Neural cell (in vitro differentiated cells): ENCODE measurements around the gene GRAMD4. TPM values are rescaled to one million over a fixed set of nuclear protein-coding genes. Genes with fewer than 3 reads are reported as not detected.

ENCODE experiments used
- H2AFZ ChIP-seq: fragments of 200-600, 300-800 bp; sonication (generic), shearing (Covaris generic); 2 replicates; pipeline ENCODE4 v1.6.0; 2014; ENCODE audit warnings: low read depth, mild to moderate bottlenecking, antibody characterized with exemption, low read length, moderate library complexity
- H3F3A ChIP-seq: fragments of 200-600 bp; shearing (Covaris generic); 2 replicates; pipeline ENCODE4 v1.6.1; 2016; ENCODE audit warnings: mild to moderate bottlenecking, moderate library complexity, mixed read lengths, antibody characterized with exemption, low read length; ENCODE audit not compliant: insufficient read depth, poor library complexity, severe bottlenecking
- H3K27ac ChIP-seq: fragments of 200-600, 300-800 bp; sonication (generic), shearing (Covaris generic); 2 replicates; pipeline ENCODE4 v1.5.1; 2014; ENCODE audit warnings: mild to moderate bottlenecking, low read length, moderate library complexity
- H3K27me3 ChIP-seq: fragments of 300-800, 200-600 bp; sonication (generic), shearing (Covaris generic); 2 replicates; pipeline ENCODE4 v1.6.0; 2014; ENCODE audit warnings: mild to moderate bottlenecking, low read depth, low read length, moderate library complexity; ENCODE audit not compliant: insufficient read depth
- H3K36me3 ChIP-seq: fragments of 300-800, 200-600 bp; sonication (generic), shearing (Covaris generic); 2 replicates; pipeline ENCODE4 v1.5.1; 2014; ENCODE audit warnings: mild to moderate bottlenecking, antibody characterized with exemption, low read length, moderate library complexity; ENCODE audit not compliant: insufficient read depth
- H3K4me2 ChIP-seq: fragments of 300-800, 200-600 bp; sonication (generic), shearing (Covaris generic); 2 replicates; pipeline ENCODE4 v1.6.0; 2014; ENCODE audit warnings: mild to moderate bottlenecking, low read length
- H3K4me3 ChIP-seq: fragments of 300-800, 200-600 bp; sonication (generic), shearing (Covaris generic); 2 replicates; pipeline ENCODE4 v1.5.1; 2014; ENCODE audit warnings: mild to moderate bottlenecking, low read length, moderate library complexity
- H3K79me2 ChIP-seq: fragments of 200-600 bp; shearing (Covaris generic); replicated peaks from 2 replicates; pipeline ENCODE4 v1.6.0; 2014; ENCODE audit warnings: mild to moderate bottlenecking, low read length, moderate library complexity; ENCODE audit not compliant: insufficient read depth
- H3K9ac ChIP-seq: fragments of 300-800, 200-600 bp; sonication (generic), shearing (Covaris generic); 2 replicates; pipeline ENCODE4 v1.6.1; 2016; ENCODE audit warnings: mild to moderate bottlenecking, low read length, mixed read lengths
- H3K9me2 ChIP-seq: fragments of 200-600 bp; shearing (Covaris generic); 2 replicates; pipeline ENCODE4 v1.6.1; 2016; ENCODE audit warnings: mild to moderate bottlenecking, low read length, mixed read lengths; ENCODE audit not compliant: insufficient read depth
- H3K9me3 ChIP-seq: fragments of 200-600, 300-800 bp; sonication (generic), shearing (Covaris generic); 2 replicates; pipeline ENCODE4 v1.6.1; 2016; ENCODE audit warnings: mild to moderate bottlenecking, mixed run types, low read length, moderate library complexity, mixed read lengths
- H4K20me1 ChIP-seq: fragments of 200-600 bp; shearing (Covaris generic); 2 replicates; pipeline ENCODE4 v1.6.1; 2016; ENCODE audit warnings: mild to moderate bottlenecking, mixed run types; ENCODE audit not compliant: insufficient read depth
- EP300 ChIP-seq: fragments of 450-650 bp; conservative IDR thresholded peaks from 2 replicates; pipeline ENCODE4 v1.6.1; 2014; ENCODE audit warnings: antibody characterized with exemption, mild to moderate bottlenecking, moderate library complexity; ENCODE audit not compliant: poor library complexity, severe bottlenecking
- EZH2 ChIP-seq: fragments of 200-600, 300-800 bp; shearing (Covaris generic), sonication (generic); IDR thresholded peaks from 2 replicates; pipeline ENCODE4 v1.6.1; 2014; ENCODE audit warnings: antibody characterized with exemption, low read length, borderline replicate concordance, mild to moderate bottlenecking; ENCODE audit not compliant: insufficient read depth, poor library complexity, severe bottlenecking
- MXI1 ChIP-seq: fragments of 450-650 bp; conservative IDR thresholded peaks from 2 replicates; pipeline ENCODE4 v1.6.1; 2014; ENCODE audit warnings: antibody characterized with exemption, mild to moderate bottlenecking; ENCODE audit not compliant: poor library complexity, severe bottlenecking
- POLR2AphosphoS5 ChIP-seq: IDR thresholded peaks from 2 replicates; pipeline ENCODE4 v1.6.1; 2012
- RAD21 ChIP-seq: fragments of 450-650 bp; conservative IDR thresholded peaks from 2 replicates; pipeline ENCODE4 v1.6.1; 2014; ENCODE audit warnings: antibody characterized with exemption, mild to moderate bottlenecking, moderate library complexity
- SMC3 ChIP-seq: fragments of 450-650 bp; conservative IDR thresholded peaks from 2 replicates; pipeline ENCODE4 v1.6.1; 2014; ENCODE audit warnings: antibody characterized with exemption, mild to moderate bottlenecking, moderate library complexity; ENCODE audit not compliant: poor library complexity
- TAF1 ChIP-seq: IDR thresholded peaks from 2 replicates; pipeline ENCODE4 v1.6.1; 2012; ENCODE audit warnings: low read depth
- polyA plus RNA-seq: library from polyadenylated mRNA; depleted of rRNA; stranded (reverse); fragments of >200 nt; gene quantifications from 2 replicates; pipeline ENCODE4 v1.2.3, GENCODE V29; 2014
- TF ChIP-seq, protein P1 (sequence below): IDR thresholded peaks from 2 replicates; pipeline ENCODE4 v1.6.1; 2012; ENCODE audit warnings: borderline replicate concordance
- TF ChIP-seq, protein P2 (sequence below): fragments of 450-650 bp; IDR thresholded peaks from 2 replicates; pipeline ENCODE4 v1.5.1; 2014; ENCODE audit warnings: antibody characterized with exemption, mild to moderate bottlenecking, moderate library complexity; ENCODE audit not compliant: poor library complexity, severe bottlenecking

The GRAMD4 gene
- polyA plus RNA-seq, 1 donor from 2014 or later: 35.6 TPM

DNA sequence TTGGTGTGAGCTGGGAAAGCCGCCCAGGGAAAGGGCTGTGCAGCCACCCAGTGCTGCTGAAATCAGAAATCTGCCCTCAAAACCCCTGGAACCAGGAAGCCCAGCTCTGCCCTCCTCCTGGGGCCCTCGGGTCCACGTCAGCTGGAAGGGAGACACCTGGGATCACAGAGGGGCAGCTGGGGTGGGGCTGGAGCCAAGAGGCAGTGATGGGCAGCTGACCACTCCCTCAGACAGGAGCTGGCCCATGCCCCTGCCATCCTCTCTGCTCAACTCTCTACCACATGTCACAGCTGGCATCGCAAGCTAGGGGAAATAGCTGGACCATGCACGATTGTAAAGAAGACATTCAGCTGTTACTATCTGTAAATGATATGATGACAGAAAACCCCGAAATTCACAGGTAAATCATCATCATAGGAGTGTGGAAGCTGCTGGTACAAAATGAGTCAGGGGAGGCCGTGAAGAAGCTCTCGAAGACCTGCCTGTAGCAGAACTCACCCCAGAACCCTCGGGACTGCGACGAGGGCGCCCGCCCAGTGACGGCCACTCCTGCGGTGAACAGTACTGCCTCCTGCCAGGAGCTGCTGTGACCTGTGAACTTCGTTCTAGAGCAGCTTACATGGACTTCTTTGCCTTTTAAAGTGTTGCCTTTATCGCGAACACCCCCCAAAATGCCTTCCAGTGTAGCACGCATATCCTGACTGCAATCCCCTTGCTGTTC lies 62.0 kb downstream of the GRAMD4 start:
- Histone ChIP-seq H3K79me2 (no peaks in the 10 kb centered on the region), H3K27ac (no peak overlapping the region), H3K4me2 (no peak overlapping the region), H4K20me1 (no peaks in the 10 kb centered on the region), H3K4me3 (no peak overlapping the region), H3K9me2 (no peaks in the 10 kb centered on the region), H3K9ac (no peak overlapping the region), H3K27me3 (no peaks in the 10 kb centered on the region), H3F3A (no peaks in the 10 kb centered on the region), H2AFZ (no peak overlapping the region), H3K36me3 (peaks cover 7% of the 10 kb centered on the region), H3K9me3 (no peaks in the 10 kb centered on the region)
- TF ChIP-seq TAF1: no peak
- peak; percentile 18 for TF ChIP-seq POLR2AphosphoS5

DNA sequence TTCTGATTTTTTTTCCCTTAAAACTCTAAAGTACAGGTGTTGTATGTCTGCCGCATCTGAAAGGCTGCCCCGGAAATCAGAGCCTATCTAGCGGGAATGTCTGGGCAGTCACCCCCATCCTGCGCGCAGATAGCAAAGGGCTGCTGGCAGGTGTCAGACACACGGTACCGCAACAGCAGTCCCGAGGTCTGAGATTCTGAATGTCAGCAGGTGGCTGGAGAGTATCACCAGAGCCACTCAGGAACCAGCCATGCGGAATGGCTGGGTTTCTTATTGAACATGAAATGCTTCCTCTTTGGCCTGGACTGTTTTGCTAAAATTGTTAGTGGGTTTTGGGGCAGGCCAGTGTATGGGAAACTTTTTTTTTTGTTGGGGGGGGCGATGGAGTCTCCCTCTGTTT lies 64.5 kb downstream of the GRAMD4 start:
- H3K4me2 ChIP-seq: no peak overlapping the region
- TF ChIP-seq, protein P1, sequence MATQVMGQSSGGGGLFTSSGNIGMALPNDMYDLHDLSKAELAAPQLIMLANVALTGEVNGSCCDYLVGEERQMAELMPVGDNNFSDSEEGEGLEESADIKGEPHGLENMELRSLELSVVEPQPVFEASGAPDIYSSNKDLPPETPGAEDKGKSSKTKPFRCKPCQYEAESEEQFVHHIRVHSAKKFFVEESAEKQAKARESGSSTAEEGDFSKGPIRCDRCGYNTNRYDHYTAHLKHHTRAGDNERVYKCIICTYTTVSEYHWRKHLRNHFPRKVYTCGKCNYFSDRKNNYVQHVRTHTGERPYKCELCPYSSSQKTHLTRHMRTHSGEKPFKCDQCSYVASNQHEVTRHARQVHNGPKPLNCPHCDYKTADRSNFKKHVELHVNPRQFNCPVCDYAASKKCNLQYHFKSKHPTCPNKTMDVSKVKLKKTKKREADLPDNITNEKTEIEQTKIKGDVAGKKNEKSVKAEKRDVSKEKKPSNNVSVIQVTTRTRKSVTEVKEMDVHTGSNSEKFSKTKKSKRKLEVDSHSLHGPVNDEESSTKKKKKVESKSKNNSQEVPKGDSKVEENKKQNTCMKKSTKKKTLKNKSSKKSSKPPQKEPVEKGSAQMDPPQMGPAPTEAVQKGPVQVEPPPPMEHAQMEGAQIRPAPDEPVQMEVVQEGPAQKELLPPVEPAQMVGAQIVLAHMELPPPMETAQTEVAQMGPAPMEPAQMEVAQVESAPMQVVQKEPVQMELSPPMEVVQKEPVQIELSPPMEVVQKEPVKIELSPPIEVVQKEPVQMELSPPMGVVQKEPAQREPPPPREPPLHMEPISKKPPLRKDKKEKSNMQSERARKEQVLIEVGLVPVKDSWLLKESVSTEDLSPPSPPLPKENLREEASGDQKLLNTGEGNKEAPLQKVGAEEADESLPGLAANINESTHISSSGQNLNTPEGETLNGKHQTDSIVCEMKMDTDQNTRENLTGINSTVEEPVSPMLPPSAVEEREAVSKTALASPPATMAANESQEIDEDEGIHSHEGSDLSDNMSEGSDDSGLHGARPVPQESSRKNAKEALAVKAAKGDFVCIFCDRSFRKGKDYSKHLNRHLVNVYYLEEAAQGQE: no peak
- TF ChIP-seq POLR2AphosphoS5 (no peak), MXI1 (no peak), EP300 (no peak), TAF1 (no peak), RAD21 (no peak), SMC3 (no peak), EZH2 (no peak)
- TF ChIP-seq, protein P2, sequence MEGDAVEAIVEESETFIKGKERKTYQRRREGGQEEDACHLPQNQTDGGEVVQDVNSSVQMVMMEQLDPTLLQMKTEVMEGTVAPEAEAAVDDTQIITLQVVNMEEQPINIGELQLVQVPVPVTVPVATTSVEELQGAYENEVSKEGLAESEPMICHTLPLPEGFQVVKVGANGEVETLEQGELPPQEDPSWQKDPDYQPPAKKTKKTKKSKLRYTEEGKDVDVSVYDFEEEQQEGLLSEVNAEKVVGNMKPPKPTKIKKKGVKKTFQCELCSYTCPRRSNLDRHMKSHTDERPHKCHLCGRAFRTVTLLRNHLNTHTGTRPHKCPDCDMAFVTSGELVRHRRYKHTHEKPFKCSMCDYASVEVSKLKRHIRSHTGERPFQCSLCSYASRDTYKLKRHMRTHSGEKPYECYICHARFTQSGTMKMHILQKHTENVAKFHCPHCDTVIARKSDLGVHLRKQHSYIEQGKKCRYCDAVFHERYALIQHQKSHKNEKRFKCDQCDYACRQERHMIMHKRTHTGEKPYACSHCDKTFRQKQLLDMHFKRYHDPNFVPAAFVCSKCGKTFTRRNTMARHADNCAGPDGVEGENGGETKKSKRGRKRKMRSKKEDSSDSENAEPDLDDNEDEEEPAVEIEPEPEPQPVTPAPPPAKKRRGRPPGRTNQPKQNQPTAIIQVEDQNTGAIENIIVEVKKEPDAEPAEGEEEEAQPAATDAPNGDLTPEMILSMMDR: no peak
- H3K9ac ChIP-seq: no peak overlapping the region
- no peaks in the 10 kb centered on the region for H3K9me2 ChIP-seq
- H4K20me1 ChIP-seq: no peaks in the 10 kb centered on the region
- no peaks in the 10 kb centered on the region for H3F3A ChIP-seq
- H3K4me3 ChIP-seq: no peak overlapping the region
- H2AFZ ChIP-seq: no peak overlapping the region
- no peak overlapping the region for H3K27ac ChIP-seq
- H3K27me3 ChIP-seq: no peaks in the 10 kb centered on the region
- H3K36me3 ChIP-seq: peaks cover 7% of the 10 kb centered on the region
- H3K79me2 ChIP-seq: no peaks in the 10 kb centered on the region
- no peaks in the 10 kb centered on the region for H3K9me3 ChIP-seq
